ENCODE results near the gene RUNX2. TPM values are rescaled to one million over a fixed set of nuclear protein-coding genes. Genes with fewer than 3 reads are reported as not detected.

The RUNX2 gene
- total and polyA plus RNA-seq, 2 experiments from 2014 or later: 0.66 to 1.7 TPM

DNA sequence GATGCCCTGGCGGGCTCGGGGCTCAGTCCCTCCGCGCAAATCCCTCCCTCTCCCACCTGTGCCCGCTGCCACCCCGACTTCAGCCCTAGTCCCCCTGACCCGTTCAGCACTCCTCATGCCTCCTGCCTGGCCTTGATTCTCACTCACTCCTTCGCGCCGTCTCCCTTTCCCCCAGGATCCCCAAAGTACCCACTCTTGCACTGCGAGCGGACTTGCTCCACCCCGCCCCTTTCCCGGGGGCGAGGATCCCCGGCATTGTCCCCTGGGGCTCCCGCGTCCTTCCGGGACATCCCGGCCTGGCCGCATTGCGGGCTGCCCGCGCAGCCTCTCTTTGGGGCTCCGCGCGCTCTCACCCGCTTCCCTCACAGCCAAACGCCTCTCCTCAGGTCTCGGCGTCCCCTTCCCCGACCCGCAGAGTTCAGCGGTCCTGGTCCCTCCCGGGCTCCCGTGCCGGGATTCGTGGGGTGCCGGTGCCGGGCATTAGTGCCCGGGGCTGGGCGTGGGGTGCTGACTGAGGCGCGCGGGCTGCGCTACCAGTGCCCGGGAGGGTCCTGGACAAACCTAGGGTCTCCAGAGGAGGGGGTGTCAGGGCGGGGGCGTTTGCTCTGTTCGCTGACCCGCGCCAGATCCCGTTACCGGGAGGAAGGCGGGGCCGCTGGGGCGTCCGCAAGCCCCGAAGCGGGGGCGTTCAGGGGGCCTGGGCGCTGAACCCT lies 95.1 kb downstream of the RUNX2 start:
- Mint-ChIP-seq H3K4me1 (peaks cover 27% of the 10 kb centered on the region), H3K9me3 (no peaks in the 10 kb centered on the region), H3K27me3 (ENCODE audit: insufficient read depth, low read depth, poor library complexity) (peaks cover 62% of the 10 kb centered on the region), H3K4me3 (peak overlapping the region; percentile 85), H3K27ac (no peak overlapping the region), H3K36me3 (ENCODE audit: low read depth) (no peaks in the 10 kb centered on the region; the same call in 2 of the 3 replicates)
- no peak overlapping the region for H3K27ac ChIP-seq (ENCODE audit: low read depth)
- peak; percentile 45 for ATAC-seq
- no peaks in the 10 kb centered on the region for H3K9me2 ChIP-seq (ENCODE audit: insufficient read depth)
- peak; percentile 66 for DNase-seq (ENCODE audit: low spot score)
- TF ChIP-seq POLR2AphosphoS5 (IDR thresholded peaks at IDR 0.05; ENCODE audit: low read depth) (peak; percentile 38; the same call in 1 of the 2 replicates), EZH2phosphoT487 (IDR thresholded peaks at IDR 0.05; ENCODE audit: unreplicated experiment) (no peak), ZNF114 (CRISPR knock-in tag; IDR thresholded peaks at IDR 0.05) (no peak), EZH2 (IDR thresholded peaks at IDR 0.05; ENCODE audit: low read depth, unreplicated experiment) (peak; percentile 6)
- TF ChIP-seq, protein P1, sequence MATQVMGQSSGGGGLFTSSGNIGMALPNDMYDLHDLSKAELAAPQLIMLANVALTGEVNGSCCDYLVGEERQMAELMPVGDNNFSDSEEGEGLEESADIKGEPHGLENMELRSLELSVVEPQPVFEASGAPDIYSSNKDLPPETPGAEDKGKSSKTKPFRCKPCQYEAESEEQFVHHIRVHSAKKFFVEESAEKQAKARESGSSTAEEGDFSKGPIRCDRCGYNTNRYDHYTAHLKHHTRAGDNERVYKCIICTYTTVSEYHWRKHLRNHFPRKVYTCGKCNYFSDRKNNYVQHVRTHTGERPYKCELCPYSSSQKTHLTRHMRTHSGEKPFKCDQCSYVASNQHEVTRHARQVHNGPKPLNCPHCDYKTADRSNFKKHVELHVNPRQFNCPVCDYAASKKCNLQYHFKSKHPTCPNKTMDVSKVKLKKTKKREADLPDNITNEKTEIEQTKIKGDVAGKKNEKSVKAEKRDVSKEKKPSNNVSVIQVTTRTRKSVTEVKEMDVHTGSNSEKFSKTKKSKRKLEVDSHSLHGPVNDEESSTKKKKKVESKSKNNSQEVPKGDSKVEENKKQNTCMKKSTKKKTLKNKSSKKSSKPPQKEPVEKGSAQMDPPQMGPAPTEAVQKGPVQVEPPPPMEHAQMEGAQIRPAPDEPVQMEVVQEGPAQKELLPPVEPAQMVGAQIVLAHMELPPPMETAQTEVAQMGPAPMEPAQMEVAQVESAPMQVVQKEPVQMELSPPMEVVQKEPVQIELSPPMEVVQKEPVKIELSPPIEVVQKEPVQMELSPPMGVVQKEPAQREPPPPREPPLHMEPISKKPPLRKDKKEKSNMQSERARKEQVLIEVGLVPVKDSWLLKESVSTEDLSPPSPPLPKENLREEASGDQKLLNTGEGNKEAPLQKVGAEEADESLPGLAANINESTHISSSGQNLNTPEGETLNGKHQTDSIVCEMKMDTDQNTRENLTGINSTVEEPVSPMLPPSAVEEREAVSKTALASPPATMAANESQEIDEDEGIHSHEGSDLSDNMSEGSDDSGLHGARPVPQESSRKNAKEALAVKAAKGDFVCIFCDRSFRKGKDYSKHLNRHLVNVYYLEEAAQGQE (IDR thresholded peaks at IDR 0.05; ENCODE audit: unreplicated experiment): no peak
- no peaks in the 10 kb centered on the region for H3K79me2 ChIP-seq (replicated peaks; ENCODE audit: insufficient read depth)
- H3F3A ChIP-seq (replicated peaks; ENCODE audit: low read depth): no peaks in the 10 kb centered on the region
- H4K20me1 ChIP-seq (replicated peaks; ENCODE audit: insufficient read depth): no peaks in the 10 kb centered on the region
- peak overlapping the region; percentile 90 for H3K4me3 ChIP-seq
- H3K27me3 ChIP-seq (ENCODE audit: insufficient read depth): peaks cover 86% of the 10 kb centered on the region
- H3K4me2 ChIP-seq: peak overlapping the region; percentile 94
- H3K4me1 ChIP-seq (ENCODE audit: insufficient read depth): peaks cover 33% of the 10 kb centered on the region
- H3K36me3 ChIP-seq (ENCODE audit: insufficient read depth): no peaks in the 10 kb centered on the region
- H2AFZ ChIP-seq: peak overlapping the region; percentile 98

DNA sequence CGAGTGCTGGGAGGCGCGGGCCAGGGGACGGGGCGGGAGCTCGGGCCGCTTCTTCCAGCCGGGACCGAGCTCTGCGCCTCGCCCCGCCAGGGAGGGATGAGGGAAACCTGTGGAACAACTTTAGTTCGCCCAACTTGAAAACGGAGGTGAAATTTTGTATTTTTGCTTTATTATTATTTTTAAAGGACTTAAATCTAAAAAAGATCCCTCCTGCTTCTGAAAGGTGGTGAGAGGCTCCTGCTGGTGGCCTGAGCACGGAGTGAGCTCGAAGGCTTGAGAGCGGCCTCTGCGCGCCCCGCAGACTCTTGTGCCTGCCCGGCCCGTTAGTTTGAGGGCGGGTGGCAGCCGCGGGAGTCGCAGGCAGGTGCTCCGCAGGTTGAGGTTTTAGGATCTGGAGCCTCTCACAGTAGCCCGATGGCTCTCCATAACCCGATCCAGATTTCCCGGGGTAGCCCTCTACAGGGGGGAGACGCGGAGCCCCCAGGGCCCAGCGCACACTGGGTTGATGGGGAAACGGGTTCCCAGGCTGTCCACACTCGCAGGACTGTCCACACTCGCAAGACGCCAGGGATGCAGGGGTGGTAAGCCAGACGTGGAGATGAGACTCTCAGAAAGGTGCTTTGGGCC lies 95.8 kb downstream of the RUNX2 start:
- peak overlapping the region; percentile 94 for H3K4me2 ChIP-seq

More for the DNA sequence above, 95.8 kb downstream of the RUNX2 start:
- Mint-ChIP-seq H3K36me3 (ENCODE audit: low read depth) (no peaks in the 10 kb centered on the region; the same call in 2 of the 3 replicates), H3K4me1 (peaks cover 27% of the 10 kb centered on the region), H3K9me3 (no peaks in the 10 kb centered on the region), H3K4me3 (peak overlapping the region; percentile 85), H3K27me3 (ENCODE audit: insufficient read depth, low read depth, poor library complexity) (peaks cover 55% of the 10 kb centered on the region), H3K27ac (no peak overlapping the region)
- Histone ChIP-seq H3K4me3 (peak overlapping the region; percentile 90), H2AFZ (peak overlapping the region; percentile 98), H3K9me2 (ENCODE audit: insufficient read depth) (no peaks in the 10 kb centered on the region), H3K27ac (ENCODE audit: low read depth) (no peak overlapping the region), H3K4me1 (ENCODE audit: insufficient read depth) (peaks cover 30% of the 10 kb centered on the region), H3K27me3 (ENCODE audit: insufficient read depth) (peaks cover 79% of the 10 kb centered on the region), H3F3A (replicated peaks; ENCODE audit: low read depth) (no peaks in the 10 kb centered on the region), H3K79me2 (replicated peaks; ENCODE audit: insufficient read depth) (no peaks in the 10 kb centered on the region), H3K36me3 (ENCODE audit: insufficient read depth) (no peaks in the 10 kb centered on the region), H4K20me1 (replicated peaks; ENCODE audit: insufficient read depth) (no peaks in the 10 kb centered on the region)
- DNase-seq (ENCODE audit: low spot score) (peak; percentile 64), ATAC-seq (peak; percentile 37)
- TF ChIP-seq EZH2 (IDR thresholded peaks at IDR 0.05; ENCODE audit: low read depth, unreplicated experiment) (peak; percentile 54), EZH2phosphoT487 (IDR thresholded peaks at IDR 0.05; ENCODE audit: unreplicated experiment) (peak; percentile 61)
- TF ChIP-seq, protein P2, sequence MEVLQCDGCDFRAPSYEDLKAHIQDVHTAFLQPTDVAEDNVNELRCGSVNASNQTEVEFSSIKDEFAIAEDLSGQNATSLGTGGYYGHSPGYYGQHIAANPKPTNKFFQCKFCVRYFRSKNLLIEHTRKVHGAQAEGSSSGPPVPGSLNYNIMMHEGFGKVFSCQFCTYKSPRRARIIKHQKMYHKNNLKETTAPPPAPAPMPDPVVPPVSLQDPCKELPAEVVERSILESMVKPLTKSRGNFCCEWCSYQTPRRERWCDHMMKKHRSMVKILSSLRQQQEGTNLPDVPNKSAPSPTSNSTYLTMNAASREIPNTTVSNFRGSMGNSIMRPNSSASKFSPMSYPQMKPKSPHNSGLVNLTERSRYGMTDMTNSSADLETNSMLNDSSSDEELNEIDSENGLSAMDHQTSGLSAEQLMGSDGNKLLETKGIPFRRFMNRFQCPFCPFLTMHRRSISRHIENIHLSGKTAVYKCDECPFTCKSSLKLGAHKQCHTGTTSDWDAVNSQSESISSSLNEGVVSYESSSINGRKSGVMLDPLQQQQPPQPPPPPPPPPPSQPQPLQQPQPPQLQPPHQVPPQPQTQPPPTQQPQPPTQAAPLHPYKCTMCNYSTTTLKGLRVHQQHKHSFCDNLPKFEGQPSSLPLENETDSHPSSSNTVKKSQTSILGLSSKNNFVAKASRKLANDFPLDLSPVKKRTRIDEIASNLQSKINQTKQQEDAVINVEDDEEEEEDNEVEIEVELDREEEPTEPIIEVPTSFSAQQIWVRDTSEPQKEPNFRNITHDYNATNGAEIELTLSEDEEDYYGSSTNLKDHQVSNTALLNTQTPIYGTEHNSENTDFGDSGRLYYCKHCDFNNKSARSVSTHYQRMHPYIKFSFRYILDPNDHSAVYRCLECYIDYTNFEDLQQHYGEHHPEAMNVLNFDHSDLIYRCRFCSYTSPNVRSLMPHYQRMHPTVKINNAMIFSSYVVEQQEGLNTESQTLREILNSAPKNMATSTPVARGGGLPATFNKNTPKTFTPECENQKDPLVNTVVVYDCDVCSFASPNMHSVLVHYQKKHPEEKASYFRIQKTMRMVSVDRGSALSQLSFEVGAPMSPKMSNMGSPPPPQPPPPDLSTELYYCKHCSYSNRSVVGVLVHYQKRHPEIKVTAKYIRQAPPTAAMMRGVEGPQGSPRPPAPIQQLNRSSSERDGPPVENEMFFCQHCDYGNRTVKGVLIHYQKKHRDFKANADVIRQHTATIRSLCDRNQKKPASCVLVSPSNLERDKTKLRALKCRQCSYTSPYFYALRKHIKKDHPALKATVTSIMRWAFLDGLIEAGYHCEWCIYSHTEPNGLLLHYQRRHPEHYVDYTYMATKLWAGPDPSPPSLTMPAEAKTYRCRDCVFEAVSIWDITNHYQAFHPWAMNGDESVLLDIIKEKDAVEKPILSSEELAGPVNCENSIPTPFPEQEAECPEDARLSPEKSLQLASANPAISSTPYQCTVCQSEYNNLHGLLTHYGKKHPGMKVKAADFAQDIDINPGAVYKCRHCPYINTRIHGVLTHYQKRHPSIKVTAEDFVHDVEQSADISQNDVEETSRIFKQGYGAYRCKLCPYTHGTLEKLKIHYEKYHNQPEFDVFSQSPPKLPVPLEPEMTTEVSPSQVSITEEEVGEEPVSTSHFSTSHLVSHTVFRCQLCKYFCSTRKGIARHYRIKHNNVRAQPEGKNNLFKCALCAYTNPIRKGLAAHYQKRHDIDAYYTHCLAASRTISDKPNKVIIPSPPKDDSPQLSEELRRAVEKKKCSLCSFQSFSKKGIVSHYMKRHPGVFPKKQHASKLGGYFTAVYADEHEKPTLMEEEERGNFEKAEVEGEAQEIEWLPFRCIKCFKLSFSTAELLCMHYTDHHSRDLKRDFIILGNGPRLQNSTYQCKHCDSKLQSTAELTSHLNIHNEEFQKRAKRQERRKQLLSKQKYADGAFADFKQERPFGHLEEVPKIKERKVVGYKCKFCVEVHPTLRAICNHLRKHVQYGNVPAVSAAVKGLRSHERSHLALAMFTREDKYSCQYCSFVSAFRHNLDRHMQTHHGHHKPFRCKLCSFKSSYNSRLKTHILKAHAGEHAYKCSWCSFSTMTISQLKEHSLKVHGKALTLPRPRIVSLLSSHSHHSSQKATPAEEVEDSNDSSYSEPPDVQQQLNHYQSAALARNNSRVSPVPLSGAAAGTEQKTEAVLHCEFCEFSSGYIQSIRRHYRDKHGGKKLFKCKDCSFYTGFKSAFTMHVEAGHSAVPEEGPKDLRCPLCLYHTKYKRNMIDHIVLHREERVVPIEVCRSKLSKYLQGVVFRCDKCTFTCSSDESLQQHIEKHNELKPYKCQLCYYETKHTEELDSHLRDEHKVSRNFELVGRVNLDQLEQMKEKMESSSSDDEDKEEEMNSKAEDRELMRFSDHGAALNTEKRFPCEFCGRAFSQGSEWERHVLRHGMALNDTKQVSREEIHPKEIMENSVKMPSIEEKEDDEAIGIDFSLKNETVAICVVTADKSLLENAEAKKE (CRISPR knock-in tag; IDR thresholded peaks at IDR 0.05): no peak
